ENCODE measurements around the gene HES3. TPM values are rescaled to one million over a fixed set of nuclear protein-coding genes. Genes with fewer than 3 reads are reported as not detected.

The HES3 gene
- total and polyA plus RNA-seq, 11 donors: not detected

- TF ChIP-seq CTCF (IDR thresholded peaks at IDR 0.05) (no peak), POLR2A (IDR thresholded peaks at IDR 0.05) (peak; percentile 32 to 52)
- WGBS, 4 donors: 3 to 8% (median 5%) methylated on average over 34 to 66 of the region's 66 CpGs
Measured at GRCh38 chr1:6205849-6206519, 38.0 kb upstream of the HES3 start, which contains the start of gene RNF207. TSS of gene RNF207 (plus strand) at chr1:6206119. CDS start at chr1:6206536, 417 bp downstream.

GRCh38 chr1:6206520-6206855, 37.5 kb upstream of the HES3 start:
- WGBS, 4 donors: 13 to 65% (median 25%) methylated on average over 20 to 25 of the region's 25 CpGs

More at GRCh38 chr1:6205849-6206519, 38.0 kb upstream of the HES3 start, which contains the start of gene RNF207:
- intact Hi-C loops (cut with DNase I): loop anchor here in 4 of 10 donors (1.0 to 10.0 kb wide), 3 partner anchors 29 to 151 kb away; partner anchors contain the start of genes HES3 (in 3 of the 4) and ICMT (in 1 of the 4)
- peak; percentile 17 to 74 (median 72) for ATAC-seq
- Histone ChIP-seq H3K4me1 (peaks cover 0 to 57% (median 44%) of the 10 kb centered on the region in 12 donors), H3K27ac (peak within 1 kb of the TSS; percentile 86 to 99 (median 92)), H3K4me3 (peak within 1 kb of the TSS; percentile 47 to 80 (median 68)), H3K27me3 (peaks cover 0 to 34% (median 0%) of the 10 kb centered on the region in 9 donors), H3K36me3 (peaks cover 0 to 13% (median 4%) of the 10 kb centered on the region in 9 donors), H3K9me3 (no peaks in the 10 kb centered on the region)
- DNase-seq: peak; percentile 77 to 90 (median 80)

GRCh38 chr1:6207075-6207885, 36.7 kb upstream of the HES3 start:
- H3K4me3 ChIP-seq: peak overlapping the region; percentile 47 to 80 (median 68)
- intact Hi-C loops (cut with DNase I): loop anchor here in 3 of 10 donors (5.0 to 10.0 kb wide), 2 partner anchors 35 to 152 kb away; partner anchors contain the start of gene HES3 (in 3 of the 3)
- H3K27me3 ChIP-seq: peaks cover 0 to 34% (median 0%) of the 10 kb centered on the region in 9 donors
- DNase-seq (peak in 2 of 5 donors; percentile 48 to 62), ATAC-seq (peak; percentile 37 to 53 (median 42))
- no peak for TF ChIP-seq POLR2A (IDR thresholded peaks at IDR 0.05)
- TF ChIP-seq CTCF (IDR thresholded peaks at IDR 0.05): no peak
- WGBS, 4 donors: 46 to 78% (median 69%) methylated on average over 11 to 19 of the region's 19 CpGs
- H3K4me1 ChIP-seq: peaks cover 0 to 57% (median 44%) of the 10 kb centered on the region in 12 donors
- no peaks in the 10 kb centered on the region for H3K9me3 ChIP-seq
- H3K36me3 ChIP-seq: peaks cover 0 to 25% (median 14%) of the 10 kb centered on the region in 9 donors
- peak overlapping the region in 11 of 12 donors; percentile 86 to 99 (median 92) for H3K27ac ChIP-seq

More at GRCh38 chr1:6206520-6206855, 37.5 kb upstream of the HES3 start:
- intact Hi-C loops (cut with DNase I): loop anchor here in 3 of 10 donors (5.0 to 10.0 kb wide), 2 partner anchors 36 to 152 kb away; partner anchors contain the start of gene HES3 (in 3 of the 3)
- ATAC-seq (peak in 2 of 4 donors; percentile 0), DNase-seq (peak in 1 of 5 donors; percentile 37)
- Histone ChIP-seq H3K4me1 (peaks cover 0 to 57% (median 44%) of the 10 kb centered on the region in 12 donors), H3K4me3 (peak overlapping the region; percentile 47 to 80 (median 68)), H3K9me3 (no peaks in the 10 kb centered on the region), H3K36me3 (peaks cover 0 to 17% (median 9%) of the 10 kb centered on the region in 9 donors), H3K27me3 (peaks cover 0 to 34% (median 0%) of the 10 kb centered on the region in 9 donors), H3K27ac (peak overlapping the region; percentile 86 to 99 (median 92))
- TF ChIP-seq POLR2A (IDR thresholded peaks at IDR 0.05) (no peak), CTCF (IDR thresholded peaks at IDR 0.05) (no peak)
